Measurements from ENCODE around the gene EPB41L2.

GRCh38 chr6:131001111-131001736, 61.8 kb downstream of the EPB41L2 start:
- TF ChIP-seq EZH2phosphoT487 (IDR thresholded peaks at IDR 0.05; ENCODE audit: borderline replicate concordance) (no peak), CTCF (IDR thresholded peaks at IDR 0.05 in 2 of 3, conservative IDR thresholded peaks at IDR 0.05 in 1 of 3; ENCODE audit: borderline replicate concordance in 1 of 3, insufficient read depth in 1 of 3, low read depth in 2 of 3, low read length in 2 of 3) (no peak), ZBTB33 (IDR thresholded peaks at IDR 0.05; ENCODE audit: extremely low read depth, insufficient replicate concordance, low read length) (no peak), POLR2AphosphoS5 (IDR thresholded peaks at IDR 0.05; ENCODE audit: low read depth, low read length) (no peak), ZFX (IDR thresholded peaks at IDR 0.05) (no peak), POLR2A (IDR thresholded peaks at IDR 0.05; ENCODE audit: borderline replicate concordance, extremely low read depth, insufficient read depth, insufficient read length) (no peak), ZNF274 (IDR thresholded peaks at IDR 0.05; ENCODE audit: low read depth, low read length) (no peak), ATF3 (IDR thresholded peaks at IDR 0.05) (no peak)
